ENCODE results near the gene KDR. TPM values are rescaled to one million over a fixed set of nuclear protein-coding genes. Genes with fewer than 3 reads are reported as not detected.

Gene KDR
- polyA plus RNA-seq, 1 of the 3 experiments (the other 2 are of a cell fraction), result not detected

GRCh38 chr4:55098456-55099204 is 26.8 kb downstream of the KDR start:
- Histone ChIP-seq H3K27ac (ENCODE audit: low read depth in 2 of 2, low read length in 1 of 2) (no peak overlapping the region), H3K9me2 (no peaks in the 10 kb centered on the region), H3F3A (replicated peaks; ENCODE audit: insufficient read depth) (no peaks in the 10 kb centered on the region), H3K27me3 (ENCODE audit: insufficient read depth) (no peaks in the 10 kb centered on the region), H3K9me3 (no peaks in the 10 kb centered on the region), H3K4me2 (no peak overlapping the region), H3K4me3 (ENCODE audit: low read depth in 2 of 2, low read length in 1 of 2) (no peak overlapping the region), H3K9ac (no peak overlapping the region), H2AFZ (ENCODE audit: low read depth) (no peak overlapping the region), H3K36me3 (replicated peaks in 1 of 2; ENCODE audit: control insufficient read depth in 1 of 2, insufficient read depth in 2 of 2, low read length in 1 of 2) (no peaks in the 10 kb centered on the region), H3K4me1 (ENCODE audit: control insufficient read depth in 1 of 2, insufficient read depth in 2 of 2, low read depth in 1 of 2, low read length in 1 of 2) (no peaks in the 10 kb centered on the region), H3K79me2 (ENCODE audit: insufficient read depth) (no peaks in the 10 kb centered on the region), H4K20me1 (ENCODE audit: insufficient read depth) (no peaks in the 10 kb centered on the region)
- 66% methylated on average over 10 of the region's 10 CpGs for WGBS (ENCODE audit: low lambda C conversion rate)
- DNase-seq, result no peak
- CTCF ChIA-PET, result interaction anchor here (1.1 kb wide), 1 partner anchor 12 kb away, joined by 6 read pairs; no protein-coding TSS in a partner anchor
- TF ChIP-seq IRF3 (IDR thresholded peaks at IDR 0.05; ENCODE audit: low read depth, low read length) (no peak), EP300 (IDR thresholded peaks at IDR 0.05; ENCODE audit: borderline replicate concordance in 1 of 2, low read depth in 1 of 2, low read length in 1 of 2) (no peak), RCOR1 (IDR thresholded peaks at IDR 0.05; ENCODE audit: low read length) (no peak), FOXM1 (IDR thresholded peaks at IDR 0.05; ENCODE audit: low read depth) (no peak), RFX5 (IDR thresholded peaks at IDR 0.05; ENCODE audit: low read length) (no peak), MAX (IDR thresholded peaks at IDR 0.05; ENCODE audit: low read depth) (no peak), MEF2A (IDR thresholded peaks at IDR 0.05; ENCODE audit: borderline replicate concordance, low read depth) (no peak), RAD21 (IDR thresholded peaks at IDR 0.05; ENCODE audit: low read length) (no peak), REST (IDR thresholded peaks at IDR 0.05; ENCODE audit: low read depth, low read length) (no peak), NRF1 (IDR thresholded peaks at IDR 0.05; ENCODE audit: low read depth, low read length) (no peak), TCF12 (IDR thresholded peaks at IDR 0.05) (no peak), TEAD4 (IDR thresholded peaks at IDR 0.05; ENCODE audit: borderline replicate concordance, insufficient read depth) (no peak), USF2 (IDR thresholded peaks at IDR 0.05; ENCODE audit: borderline replicate concordance, low read depth, low read length) (no peak), ZBTB33 (IDR thresholded peaks at IDR 0.05; ENCODE audit: borderline replicate concordance, low read depth) (no peak), CTCF (IDR thresholded peaks at IDR 0.05) (no peak), MXI1 (IDR thresholded peaks at IDR 0.05; ENCODE audit: low read depth, low read length) (no peak), TAF1 (IDR thresholded peaks at IDR 0.05; ENCODE audit: borderline replicate concordance, low read depth, low read length) (no peak), FOXJ3 (CRISPR knock-in tag; IDR thresholded peaks at IDR 0.05) (no peak)
- POLR2A ChIA-PET, result no interaction called here

Measured in SK-N-SH (cell line).